T-helper 1 cell (primary cell): Measurements from ENCODE around the gene RPS26.
A peak's percentile ranks its signal among the peaks of the same experiment; 100 is the strongest.
"Not testable (repeated sequence)": the region's sequence is repeated elsewhere in the genome, so short reads cannot be mapped to it uniquely, and the experiment has no call there.

Source experiments
- DNase-seq, 5 donors: peaks; one replicate each; pipeline ENCODE4 v3.0.0-alpha.2; 2012 to 2020

The RPS26 gene

GRCh38 chr12:56021889-56022497 is 19.7 kb upstream of the RPS26 start:
- DNase-seq, result no peak

- DNase-seq, result no peak
Measured at GRCh38 chr12:56028511-56029165, 13.1 kb upstream of the RPS26 start.

- DNase-seq, result no peak
Measured at GRCh38 chr12:56029166-56029519, 12.6 kb upstream of the RPS26 start.

GRCh38 chr12:56029666-56030293 is 11.9 kb upstream of the RPS26 start:
- peak in 4 of 5 donors; percentile 25 to 52 (median 34) for DNase-seq

- no peak for DNase-seq
Measured at GRCh38 chr12:56031987-56032386, 9.7 kb upstream of the RPS26 start.

- no peak for DNase-seq
Measured at GRCh38 chr12:56034586-56035332, 7.0 kb upstream of the RPS26 start.

- no peak for DNase-seq
Measured at GRCh38 chr12:56037161-56037560, 4.6 kb upstream of the RPS26 start.

- no peak for DNase-seq
Measured at GRCh38 chr12:56038022-56038655, 3.6 kb upstream of the RPS26 start.

GRCh38 chr12:56040151-56040550 is 1.6 kb upstream of the RPS26 start:
- peak in 1 of 5 donors; percentile 56 for DNase-seq

GRCh38 chr12:56040963-56041551 is 661 bp upstream of the RPS26 start:
- DNase-seq, result no peak

- not testable (repeated sequence) for DNase-seq
Measured at GRCh38 chr12:56042430-56042813, 704 bp downstream of the RPS26 start.

GRCh38 chr12:56042843-56043242 is 1.1 kb downstream of the RPS26 start:
- DNase-seq, result no peak

GRCh38 chr12:56046027-56046780 is 4.5 kb downstream of the RPS26 start:
- DNase-seq, result no peak

GRCh38 chr12:56053407-56053893 is 11.7 kb downstream of the RPS26 start:
- DNase-seq, result no peak

GRCh38 chr12:56059964-56060363 is 18.2 kb downstream of the RPS26 start:
- DNase-seq, result not testable (repeated sequence)

GRCh38 chr12:56061982-56062381 is 20.3 kb downstream of the RPS26 start:
- DNase-seq, result no peak

GRCh38 chr12:56062996-56063395 is 21.3 kb downstream of the RPS26 start:
- DNase-seq, result no peak

- DNase-seq, result no peak
Measured at GRCh38 chr12:56071648-56072047, 29.9 kb downstream of the RPS26 start.

- DNase-seq, result no peak
Measured at GRCh38 chr12:56074396-56074795, 32.7 kb downstream of the RPS26 start.

- not testable (repeated sequence) for DNase-seq
Measured at GRCh38 chr12:56077966-56078365, 36.2 kb downstream of the RPS26 start.

GRCh38 chr12:56078427-56078826 is 36.7 kb downstream of the RPS26 start:
- no peak for DNase-seq
